Left ventricle myocardium superior (tissue), 1 donor: ENCODE measurements around the gene PHLDB2. TPM values are rescaled to one million over a fixed set of nuclear protein-coding genes. Genes with fewer than 3 reads are reported as not detected.

Experiments
- ATAC-seq: fragments of 200-7000 bp; cut with Tn5 transposase; one replicate; pipeline ENCODE4 v1.9.1; 2020; ENCODE audit warnings: mild to moderate bottlenecking, moderate library complexity
- DNase-seq: peaks from one replicate; pipeline ENCODE4 v3.0.0-alpha.2; 2020
- intact Hi-C: fragments of 100-400 bp; cut with micrococcal nuclease; formaldehyde crosslinking; loops from one replicate; pipeline ENCODE4 v1.11.0; 2022
- total RNA-seq: library from RNA; stranded (reverse); fragmentation: NEBNext Ultra II Directional; extraction: Animal tissue kit (Norgen Biotek cat#: 25700); gene quantifications from one replicate; pipeline ENCODE4 v1.2.1, GENCODE V29; 2021
- donor health status: DM: no; HTN: yes; CAD: no; lungs with severe emphysema.

Gene PHLDB2
- total RNA-seq, 1 donor from 2014 or later = 128 TPM

DNA sequence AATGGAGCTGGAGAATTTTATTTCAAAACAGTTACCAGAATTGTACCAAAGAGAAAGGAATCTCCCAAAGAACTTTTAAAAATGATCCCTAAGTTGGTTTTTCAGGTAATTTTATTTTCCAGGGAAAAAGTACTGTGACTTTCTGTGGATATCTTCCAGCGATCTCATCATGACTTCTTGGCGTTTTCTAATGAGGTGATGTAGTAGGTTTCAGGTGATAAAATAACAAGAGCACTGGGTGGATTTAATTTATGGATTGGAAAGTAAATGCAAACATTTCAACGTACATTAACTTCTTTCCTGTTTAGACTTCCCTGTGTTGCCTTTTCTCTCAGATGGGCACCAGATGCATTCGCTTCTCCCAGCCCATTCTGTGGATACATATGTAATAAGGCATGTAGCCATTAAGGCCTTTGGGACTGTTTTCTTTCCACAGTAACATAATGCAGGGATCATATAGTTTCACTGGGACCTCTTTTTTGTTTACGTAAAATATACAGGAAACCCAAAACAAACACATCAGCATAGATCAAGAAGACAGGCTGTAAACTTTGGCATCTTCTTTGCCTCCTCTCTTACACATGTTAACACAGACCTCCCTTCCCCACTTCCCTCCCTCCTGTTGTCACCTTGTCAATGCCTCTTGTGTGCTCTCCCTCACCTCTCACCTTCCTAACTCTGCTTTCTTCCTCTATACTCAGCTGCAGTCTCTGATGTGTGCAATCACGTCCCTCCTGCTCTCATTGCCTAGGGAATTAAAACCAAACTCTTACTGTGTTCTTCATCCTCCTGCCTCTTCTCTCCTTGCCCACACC, 13.0 kb downstream of the PHLDB2 start:
- ATAC-seq (peak; percentile 69), DNase-seq (no peak)
- intact Hi-C loops = no loop called here

DNA sequence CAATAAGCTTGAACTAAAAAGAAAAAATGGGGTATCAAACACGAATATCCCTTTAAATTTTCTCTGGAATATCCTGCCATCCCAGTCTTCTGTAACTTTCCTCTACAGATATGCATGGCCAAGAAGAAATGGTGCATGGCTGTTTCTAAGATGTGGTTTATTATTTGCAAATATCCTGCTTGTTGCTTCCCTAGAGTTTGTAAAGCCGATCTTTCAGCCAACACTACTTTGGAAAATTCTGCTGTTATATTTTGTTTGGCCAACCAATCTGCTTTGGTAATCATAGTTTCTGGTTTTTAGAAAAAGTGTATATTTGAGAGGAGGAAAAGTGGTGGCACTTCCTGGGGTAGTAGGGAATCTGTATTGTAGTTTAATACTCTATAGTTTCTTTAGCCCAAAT, 13.9 kb downstream of the PHLDB2 start:
- DNase-seq (no peak), ATAC-seq (no peak)
- intact Hi-C loops = no loop called here

DNA sequence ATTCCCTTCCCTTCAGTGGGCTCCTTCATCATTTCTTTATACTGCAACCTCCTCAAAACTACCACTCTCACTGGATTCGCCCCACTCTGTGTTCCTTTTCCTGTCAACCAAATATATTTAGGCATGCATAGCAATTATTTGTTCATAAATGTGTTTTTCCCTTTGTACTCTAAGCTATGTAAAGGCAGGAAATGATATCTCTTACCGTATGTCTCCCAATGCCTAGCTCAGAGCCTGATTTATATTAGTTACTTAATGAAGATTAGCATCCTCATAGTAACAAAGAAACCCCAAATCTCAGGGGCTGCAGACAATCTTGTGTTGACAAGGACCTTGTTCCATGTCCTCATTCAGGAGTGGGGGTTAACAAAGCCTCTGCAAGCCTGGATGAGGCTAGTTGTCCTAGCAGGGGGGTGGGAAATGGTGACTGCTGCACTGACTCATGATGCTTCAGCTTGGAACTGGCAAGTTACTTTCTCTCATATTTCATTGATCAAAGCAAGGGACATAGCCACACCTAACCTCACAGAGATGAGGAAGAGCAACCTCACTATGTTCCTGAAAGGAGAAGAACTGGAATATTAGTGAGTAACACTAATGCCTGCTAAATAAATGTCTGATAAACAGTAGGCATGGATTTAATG, 15.2 kb downstream of the PHLDB2 start:
- ATAC-seq (peak; percentile 19), DNase-seq (no peak)
- intact Hi-C loops = no loop called here

DNA sequence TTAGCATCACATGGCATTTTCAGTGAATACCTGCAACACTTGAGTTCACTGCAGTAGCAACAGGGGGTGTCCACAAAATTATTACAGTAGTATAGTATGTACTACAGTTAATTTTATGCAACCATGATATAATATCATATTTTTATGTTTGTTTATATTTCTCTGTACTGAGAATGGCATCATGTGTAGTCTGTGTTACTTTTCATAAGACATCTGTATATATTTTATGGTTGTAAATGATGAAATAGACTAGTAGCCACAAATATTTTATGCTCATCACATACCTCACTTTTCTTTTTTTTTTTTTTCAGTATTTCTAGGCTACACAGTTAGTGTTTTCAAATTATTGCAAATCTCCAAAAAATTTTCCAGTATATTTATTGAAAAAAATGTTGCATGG, 22.4 kb downstream of the PHLDB2 start:
- intact Hi-C loops = no loop called here
- no peak for DNase-seq
- no peak for ATAC-seq

DNA sequence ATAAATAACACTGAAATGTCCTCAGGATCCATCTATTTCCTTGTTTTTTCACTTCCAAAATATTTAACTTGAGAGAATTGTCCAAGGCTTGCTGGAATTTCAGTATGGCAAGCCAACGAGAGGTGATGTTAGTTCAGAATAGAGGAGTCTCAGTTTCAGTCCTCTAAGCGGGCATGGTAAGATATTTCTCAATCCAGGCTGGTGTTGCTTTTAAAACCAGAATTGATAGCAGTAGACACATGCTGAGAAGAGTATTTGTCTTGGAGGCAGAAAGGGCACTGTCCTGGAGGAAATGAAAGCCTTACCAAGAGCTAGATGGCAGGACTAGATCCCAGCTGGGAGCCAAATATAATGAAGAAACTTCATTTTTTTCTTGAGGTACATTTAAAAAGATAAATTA, 23.1 kb downstream of the PHLDB2 start:
- intact Hi-C loops = no loop called here
- ATAC-seq (no peak), DNase-seq (no peak)

DNA sequence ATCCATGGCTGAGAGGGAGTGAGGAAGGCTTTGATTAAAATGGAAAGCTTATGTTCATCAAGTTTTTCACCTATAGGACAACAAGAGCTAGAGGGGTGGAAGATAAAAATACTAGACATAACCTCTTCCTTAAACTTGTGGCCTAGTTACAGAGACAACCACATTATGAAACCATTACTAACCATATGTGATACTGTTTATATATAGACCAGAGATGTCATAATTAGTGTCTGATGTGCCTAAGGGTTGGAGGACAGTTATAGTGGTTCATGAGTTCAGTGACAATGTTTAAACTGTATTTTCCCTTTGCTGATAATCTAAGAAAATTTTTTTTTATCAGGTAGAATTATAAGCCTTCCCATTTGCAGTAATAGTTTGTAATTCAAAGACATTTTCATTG, 23.7 kb downstream of the PHLDB2 start:
- DNase-seq = no peak
- ATAC-seq = no peak
- intact Hi-C loops = no loop called here

DNA sequence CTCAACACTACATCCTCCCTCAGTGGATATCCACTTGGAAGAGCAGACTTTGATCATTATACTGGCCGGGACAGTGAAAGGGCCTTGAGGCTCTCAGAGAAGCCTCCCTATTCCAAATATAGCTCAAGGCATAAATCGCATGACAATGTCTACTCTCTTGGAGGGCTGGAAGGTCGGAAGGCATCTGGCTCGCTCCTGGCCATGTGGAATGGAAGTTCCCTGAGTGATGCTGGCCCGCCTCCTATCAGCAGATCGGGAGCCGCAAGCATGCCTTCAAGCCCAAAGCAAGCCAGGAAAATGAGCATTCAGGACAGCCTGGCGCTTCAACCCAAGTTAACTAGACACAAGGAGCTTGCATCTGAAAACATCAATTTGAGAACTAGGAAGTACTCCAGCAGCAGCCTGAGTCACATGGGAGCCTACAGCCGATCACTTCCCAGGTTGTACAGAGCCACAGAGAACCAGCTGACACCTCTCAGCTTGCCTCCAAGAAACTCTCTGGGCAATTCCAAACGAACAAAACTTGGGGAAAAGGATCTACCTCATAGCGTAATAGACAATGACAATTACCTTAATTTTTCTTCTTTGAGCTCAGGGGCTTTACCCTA, 25.4 kb downstream of the PHLDB2 start:
- DNase-seq (peak; percentile 69), ATAC-seq (peak; percentile 85)
- intact Hi-C loops = no loop called here

DNA sequence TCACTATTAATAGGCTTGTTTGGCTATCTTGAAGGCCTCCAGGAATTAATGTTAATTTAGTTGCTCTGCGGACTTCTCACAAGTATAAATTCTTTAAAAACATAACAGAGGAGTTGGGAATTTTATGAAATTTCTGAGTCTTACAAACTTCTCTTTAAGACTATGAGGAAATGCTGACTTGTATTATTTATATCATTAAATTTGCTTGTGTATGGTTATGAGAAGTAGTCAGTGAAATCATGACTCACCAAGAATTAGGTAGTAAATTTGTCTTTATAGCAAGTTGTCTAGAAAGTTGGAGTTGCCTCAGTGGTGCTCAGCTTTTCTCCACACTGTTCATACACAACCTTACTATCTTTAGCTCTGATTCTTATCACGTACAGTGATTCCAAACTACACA, 26.5 kb downstream of the PHLDB2 start:
- DNase-seq (no peak), ATAC-seq (no peak)
- intact Hi-C loops = no loop called here

DNA sequence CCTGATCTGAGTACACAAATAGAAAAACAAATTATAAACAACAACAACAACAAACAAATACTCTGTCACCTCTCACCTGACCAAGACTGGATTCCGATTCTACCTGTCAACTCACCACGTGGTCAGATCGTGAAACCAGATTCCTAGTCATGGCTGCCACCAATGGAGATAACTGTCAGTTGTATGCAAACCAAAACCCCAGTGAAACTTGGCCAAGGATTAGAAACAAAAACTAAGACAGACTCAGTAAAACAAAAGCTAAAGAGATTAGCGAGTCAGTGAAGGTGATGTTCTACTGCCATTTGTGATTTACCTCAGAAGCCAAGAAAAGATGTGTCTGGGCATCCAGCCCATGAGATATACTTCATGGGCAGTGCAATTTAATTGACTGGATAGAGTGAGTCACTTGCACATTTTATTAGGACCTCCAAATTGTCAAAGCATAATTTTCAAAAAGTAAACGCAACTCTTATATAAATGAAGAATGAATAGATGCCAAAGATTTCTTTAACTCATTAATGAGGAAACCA, 31.1 kb downstream of the PHLDB2 start:
- intact Hi-C loops = no loop called here
- ATAC-seq (peak; percentile 70), DNase-seq (no peak)

DNA sequence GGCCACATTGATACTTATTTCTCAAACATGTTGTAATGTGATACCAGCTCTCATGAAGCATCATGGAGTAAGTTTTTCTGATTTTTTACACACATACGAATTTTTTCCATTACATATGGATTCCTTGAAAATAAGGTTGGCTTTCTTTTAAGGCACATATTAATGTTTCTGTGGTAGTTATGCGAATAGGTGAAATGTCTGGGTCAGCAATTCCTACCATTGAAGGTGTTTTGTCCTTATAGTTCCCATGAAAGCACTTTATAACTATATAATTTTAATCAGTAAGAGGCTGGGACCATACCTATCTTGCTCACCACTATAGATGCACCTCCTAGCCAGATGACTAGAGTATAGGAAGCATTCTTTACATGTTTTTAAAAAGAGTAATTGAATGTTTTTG, 33.0 kb downstream of the PHLDB2 start:
- DNase-seq = no peak
- ATAC-seq = no peak
- intact Hi-C loops = no loop called here

DNA sequence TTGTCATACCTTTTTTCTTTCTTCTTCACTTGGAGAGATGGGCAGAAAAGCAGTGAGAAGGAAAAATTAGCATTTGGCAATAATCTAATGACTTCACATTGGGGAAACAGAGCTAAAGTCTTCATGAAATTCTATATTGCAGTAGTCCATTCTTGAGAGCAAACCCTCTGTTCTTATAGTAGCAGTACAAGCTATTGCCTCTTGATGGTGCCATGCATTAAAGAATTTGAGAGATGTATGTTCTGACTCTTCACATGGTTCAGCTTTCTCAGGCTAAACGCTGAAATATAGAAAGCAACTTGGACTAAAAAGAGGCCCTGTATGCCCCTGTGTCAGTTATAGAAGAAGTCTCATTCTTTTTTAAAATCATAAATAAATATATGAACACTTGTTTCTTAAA, 36.0 kb downstream of the PHLDB2 start:
- no peak for DNase-seq
- no peak for ATAC-seq
- intact Hi-C loops = no loop called here

DNA sequence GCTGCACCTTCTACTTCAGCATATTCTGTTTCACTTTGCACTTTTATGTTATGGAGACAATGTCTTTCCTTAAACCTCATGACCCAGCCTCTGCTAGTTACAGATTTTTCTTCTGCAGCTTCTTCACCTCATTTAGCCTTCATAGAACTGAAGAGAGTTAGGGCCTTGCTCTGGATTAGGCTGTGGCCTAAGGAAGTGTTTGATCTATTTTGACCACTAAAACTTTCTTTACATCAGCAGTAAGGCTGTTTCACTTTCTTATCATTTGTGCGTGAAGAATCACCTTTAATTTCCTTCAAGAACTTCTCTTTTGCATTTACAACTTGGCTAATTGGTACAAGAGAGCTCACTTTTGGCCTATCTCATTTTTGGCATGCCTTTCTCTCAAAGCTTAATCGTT, 40.9 kb downstream of the PHLDB2 start:
- ATAC-seq = no peak
- no peak for DNase-seq
- intact Hi-C loops = no loop called here

DNA sequence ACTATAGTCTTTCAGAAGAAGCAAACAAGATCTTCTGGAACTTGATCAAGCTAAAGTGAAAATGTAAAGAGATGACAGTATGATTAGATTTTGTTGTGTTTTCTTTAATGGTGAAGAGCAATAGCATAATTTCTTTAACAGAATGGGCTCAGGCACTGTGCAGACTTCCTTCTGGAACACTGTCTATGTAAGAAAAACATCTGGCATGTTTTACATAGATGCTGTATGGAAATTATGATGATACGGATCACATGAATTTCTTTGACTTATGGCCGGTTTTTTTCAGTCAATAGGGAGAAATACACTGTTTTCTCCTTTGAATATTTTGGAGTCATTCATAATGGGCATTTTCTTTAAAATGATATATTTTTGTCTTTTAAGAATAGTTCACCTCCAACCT, 42.6 kb downstream of the PHLDB2 start:
- ATAC-seq (no peak), DNase-seq (no peak)
- intact Hi-C loops = no loop called here

DNA sequence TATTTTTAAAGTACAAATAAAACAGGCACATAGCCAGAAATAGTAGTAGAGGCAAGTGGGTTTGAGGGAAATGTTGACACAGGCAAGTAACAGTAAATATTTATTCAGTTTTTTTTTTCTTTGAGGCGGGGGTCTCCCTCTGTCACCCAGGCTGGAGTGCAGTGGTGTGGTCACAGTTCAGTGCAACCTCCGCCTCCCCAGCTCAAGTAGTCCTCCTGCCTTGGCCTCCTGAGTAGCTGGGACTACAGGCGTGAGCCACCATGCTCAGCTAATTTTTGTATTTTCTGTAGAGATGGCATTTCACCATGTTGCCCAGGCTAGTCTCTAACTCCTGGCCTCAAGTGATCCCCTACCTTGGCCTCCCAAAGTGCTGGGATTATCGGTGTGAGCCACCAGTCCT, 43.5 kb downstream of the PHLDB2 start:
- intact Hi-C loops = no loop called here
- DNase-seq (no peak), ATAC-seq (no peak)

DNA sequence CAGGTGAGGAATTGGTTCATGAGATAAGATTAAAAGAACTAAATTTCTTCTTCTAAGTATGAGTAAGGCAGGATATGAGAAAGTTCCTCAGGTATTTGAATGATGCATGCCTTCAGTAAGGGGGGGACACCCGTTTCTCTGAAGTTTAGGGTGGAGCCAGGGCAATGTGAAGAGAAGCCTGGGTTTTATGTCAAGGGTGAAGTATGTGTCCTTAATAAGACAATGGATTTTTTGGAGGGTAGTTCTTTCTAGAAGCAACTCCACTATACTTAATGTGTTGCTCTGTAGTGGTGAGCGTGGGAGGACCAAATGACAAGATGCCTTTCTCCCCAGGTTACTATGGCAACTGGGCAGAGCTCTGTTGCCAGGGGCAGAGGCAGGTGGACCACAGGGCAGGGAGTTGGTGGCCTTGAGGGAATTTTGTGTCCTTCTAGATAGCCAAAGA, 44.0 kb downstream of the PHLDB2 start:
- no peak for DNase-seq
- no peak for ATAC-seq

DNA sequence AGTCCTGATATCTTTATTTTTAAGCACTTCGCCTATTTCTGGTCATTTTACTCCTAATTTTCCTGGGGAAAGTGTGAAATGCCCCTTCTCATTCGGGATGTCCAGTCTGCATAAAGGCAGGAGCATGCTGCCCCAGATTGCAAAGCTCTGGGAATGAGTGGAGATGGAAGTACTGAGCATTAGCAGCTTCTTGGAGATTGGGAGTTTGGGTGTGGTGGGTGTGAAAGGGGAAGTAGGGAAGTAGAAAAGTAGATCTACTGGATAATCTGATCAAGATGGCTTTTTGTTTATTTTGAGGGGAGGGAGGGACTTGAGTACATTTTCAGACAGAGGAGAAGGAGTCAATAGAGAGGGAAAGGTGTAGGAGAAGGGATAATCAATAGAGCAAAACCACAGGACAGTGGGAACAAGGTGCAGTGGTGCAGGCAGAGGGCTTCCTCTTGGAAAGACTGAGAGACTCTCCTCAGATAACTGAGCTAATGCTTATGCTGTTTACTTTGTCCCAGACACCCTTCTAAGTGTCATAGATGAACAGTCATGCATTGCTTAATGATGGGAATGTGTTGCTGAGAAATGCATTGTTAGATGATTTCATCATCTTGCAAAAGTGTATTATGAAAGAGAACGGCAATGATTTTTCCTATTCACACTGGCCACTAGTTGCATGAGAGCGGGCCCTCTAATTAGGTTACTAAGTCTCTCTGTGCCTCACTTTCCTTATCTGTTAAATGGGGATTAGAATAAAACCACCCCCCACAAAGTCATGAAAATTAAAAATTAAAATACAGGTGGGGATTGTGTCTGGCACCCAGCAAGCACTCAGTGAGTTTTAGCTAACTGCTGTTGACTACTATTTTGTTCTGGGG, 45.5 kb downstream of the PHLDB2 start:
- intact Hi-C loops = no loop called here
- DNase-seq = no peak
- ATAC-seq = peak; percentile 87

More for the DNA sequence above, 44.0 kb downstream of the PHLDB2 start:
- intact Hi-C loops = no loop called here

DNA sequence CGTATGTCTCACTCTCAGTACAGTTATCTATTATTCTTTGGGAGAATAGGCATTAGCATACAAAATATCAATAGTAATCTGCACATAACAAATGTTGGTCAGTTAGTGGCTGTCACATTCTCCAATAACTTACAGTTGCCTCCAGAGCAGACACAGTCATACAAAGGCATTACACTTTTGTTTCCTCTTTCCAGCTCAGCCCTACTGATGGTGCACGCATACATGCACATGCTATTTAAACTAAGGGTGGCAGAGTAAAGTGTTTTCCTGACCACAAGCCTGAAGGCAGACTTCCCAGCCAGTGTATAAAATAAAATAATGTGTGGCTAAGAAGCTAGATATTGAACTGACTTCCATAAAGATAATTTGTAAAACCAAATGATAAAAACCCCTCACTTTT, 47.6 kb downstream of the PHLDB2 start:
- intact Hi-C loops = no loop called here
- DNase-seq (no peak), ATAC-seq (no peak)

DNA sequence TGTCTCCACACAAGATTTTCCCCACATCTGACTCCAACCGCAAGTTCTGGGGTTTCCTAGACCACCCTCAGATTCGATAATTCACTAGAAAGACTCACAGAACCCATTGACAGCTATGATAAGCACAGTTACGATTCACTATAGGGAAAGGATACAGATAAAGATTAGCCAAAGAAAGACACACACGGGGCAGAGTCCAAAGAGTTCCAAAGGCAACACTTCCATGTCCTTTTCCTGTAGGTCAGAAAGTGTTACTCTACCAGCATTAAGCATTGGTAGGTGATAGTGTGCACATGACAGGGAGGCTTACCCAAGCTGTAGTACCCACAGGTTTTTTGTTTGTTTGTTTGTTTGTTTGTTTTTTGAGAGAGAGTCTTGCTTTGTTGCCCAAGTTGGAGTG, 48.1 kb downstream of the PHLDB2 start:
- ATAC-seq = no peak
- no peak for DNase-seq
- intact Hi-C loops = no loop called here

DNA sequence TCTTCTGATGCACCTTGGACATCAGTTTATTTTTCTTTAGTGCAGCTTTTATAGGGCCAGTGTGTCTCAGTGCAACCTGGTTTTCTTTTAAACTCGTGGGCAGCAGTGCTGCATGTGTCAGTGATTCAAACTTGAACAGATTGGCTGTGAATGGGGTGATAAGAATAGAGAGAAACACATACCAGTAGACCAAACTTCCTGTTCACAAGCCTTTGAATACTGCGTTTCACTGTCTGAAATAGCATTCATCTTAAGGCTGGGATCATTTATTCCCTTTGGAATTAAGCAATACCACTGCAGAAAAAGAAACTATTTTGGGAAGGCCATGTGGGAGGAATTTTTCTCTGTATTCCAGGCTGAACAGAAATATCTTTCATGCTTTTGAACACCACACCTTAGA, 51.7 kb downstream of the PHLDB2 start:
- DNase-seq (no peak), ATAC-seq (peak; percentile 80)
- intact Hi-C loops = no loop called here
